GM20431 (cell line): ENCODE measurements around the gene ITK.

Experiments used
- in situ Hi-C: fragments of 300-500 bp; cut with MseI, MboI; formaldehyde crosslinking; loops from one replicate; pipeline ENCODE4 v1.15.0; 2020; ENCODE audit warnings: low sequenced_read_pairs; ENCODE audit not compliant: unreplicated experiment

The ITK gene

DNA sequence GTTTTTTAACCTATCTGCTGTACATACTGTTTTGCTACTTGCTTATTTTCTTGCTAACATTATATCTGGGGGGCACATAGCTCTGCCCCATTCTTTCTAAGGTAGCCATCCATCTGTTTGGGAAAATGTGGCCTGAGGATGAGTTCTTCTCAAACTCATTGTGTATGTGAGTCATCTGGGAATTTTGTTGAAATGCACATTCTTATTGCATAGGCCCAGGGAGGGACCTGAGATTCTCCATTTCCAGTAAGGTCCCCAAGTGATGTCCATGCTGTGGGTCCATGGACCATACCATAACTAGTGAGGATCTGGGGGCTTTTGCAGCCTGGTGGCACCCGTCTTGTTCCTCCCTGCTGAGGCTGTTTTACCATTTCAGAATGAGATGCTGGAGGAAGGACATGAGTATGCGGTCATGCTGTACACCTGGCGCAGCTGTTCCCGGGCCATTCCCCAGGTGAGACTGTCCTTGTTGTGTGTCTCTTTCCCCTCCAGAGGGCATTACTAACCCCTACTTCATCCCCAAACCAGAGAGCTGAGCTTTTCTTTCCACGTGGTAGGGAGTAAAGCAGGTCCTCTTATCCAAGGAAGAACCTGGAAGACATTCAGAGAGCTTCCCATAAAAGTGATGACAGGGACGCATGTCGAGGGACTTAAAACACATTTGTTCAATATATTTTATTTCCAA is 113.9 kb downstream of the ITK start:
- in situ Hi-C loops = no loop called here

- in situ Hi-C loops = no loop called here
Observed at GRCh38 chr5:157295247-157295646, 114.6 kb downstream of the ITK start.

DNA sequence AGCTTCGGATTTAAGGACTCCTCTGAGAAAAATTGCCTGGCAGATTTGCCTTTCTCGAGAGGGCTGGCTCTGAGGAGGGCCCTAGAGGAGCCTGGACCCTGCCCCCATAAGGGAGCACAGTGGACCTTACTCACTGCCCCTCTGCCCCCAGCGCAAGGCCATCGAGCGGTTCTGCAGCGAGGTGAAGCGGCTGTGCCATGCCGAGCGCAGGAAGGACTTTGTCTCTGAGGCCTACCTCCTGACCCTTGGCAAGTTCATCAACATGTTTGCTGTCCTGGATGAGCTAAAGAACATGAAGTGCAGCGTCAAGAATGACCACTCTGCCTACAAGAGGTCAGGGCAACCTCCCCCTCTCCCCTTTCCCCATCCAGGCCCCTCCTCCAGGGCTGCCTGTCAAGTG is 119.9 kb downstream of the ITK start:
- in situ Hi-C loops = no loop called here

GRCh38 chr5:157301066-157301465 is 120.4 kb downstream of the ITK start:
- in situ Hi-C loops = no loop called here

DNA sequence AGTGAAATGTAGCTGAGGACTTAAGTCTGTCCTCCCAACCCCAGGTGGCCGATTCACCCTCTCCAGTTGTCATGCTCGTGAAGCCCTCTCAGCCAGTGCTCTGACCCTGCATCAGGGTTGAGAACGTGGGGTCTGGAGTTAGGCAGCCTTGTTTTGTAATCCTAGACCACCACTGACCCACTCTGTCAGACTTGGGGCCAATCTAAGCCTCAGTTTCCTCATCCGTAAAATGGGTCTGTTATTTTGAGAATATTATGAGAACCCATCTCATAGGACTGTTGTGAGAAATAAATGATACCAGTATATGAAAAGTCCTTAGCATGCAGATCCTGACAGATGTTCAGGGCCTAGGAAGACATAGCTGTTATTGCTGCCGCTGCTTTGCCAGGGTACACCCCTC is 122.4 kb downstream of the ITK start:
- in situ Hi-C loops = no loop called here

DNA sequence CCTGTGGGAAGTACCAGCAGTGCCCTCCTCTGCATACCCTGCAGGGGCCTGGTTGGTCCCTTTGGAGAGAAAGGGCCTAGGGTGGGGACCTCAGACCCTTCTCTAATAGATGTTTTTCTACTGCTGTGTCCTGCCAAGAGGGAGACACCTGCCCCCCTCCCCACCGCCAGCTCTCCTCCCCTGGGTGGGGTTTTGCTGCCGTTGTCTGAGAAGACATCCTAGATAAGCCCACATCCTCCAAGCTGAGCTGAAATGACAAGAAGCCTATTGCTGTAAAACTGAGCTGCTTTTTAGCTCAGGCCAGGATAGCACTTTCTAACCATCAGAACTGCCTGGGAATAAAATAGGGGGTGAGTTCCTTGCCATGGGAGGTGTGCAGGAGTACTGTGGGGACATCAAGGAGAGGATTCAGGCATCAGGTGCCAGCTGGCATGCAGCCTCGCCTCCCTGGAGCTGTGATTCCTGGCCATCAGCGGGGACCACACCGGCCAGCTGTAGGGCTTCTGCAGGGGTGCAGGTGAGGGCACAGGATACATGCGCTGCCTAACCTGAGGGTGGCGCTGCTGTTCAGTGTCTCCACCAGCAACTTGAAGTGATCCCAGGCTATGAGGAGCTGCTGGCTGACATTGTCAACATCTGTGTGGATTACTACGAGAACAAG is 123.2 kb downstream of the ITK start:
- in situ Hi-C loops = no loop called here
